Stimulated activated CD4-positive, alpha-beta T cell treated with anti-CD3 and anti-CD28 coated beads, Interleukin-1b, Interleukin-23, amount 100 ng/mL, for 48 hours (primary cell): Measurements from ENCODE around the gene PPM1H.

Experiments used
- DNase-seq: peaks from one replicate; pipeline ENCODE4 v3.0.0-alpha.2; 2020

The PPM1H gene

DNA sequence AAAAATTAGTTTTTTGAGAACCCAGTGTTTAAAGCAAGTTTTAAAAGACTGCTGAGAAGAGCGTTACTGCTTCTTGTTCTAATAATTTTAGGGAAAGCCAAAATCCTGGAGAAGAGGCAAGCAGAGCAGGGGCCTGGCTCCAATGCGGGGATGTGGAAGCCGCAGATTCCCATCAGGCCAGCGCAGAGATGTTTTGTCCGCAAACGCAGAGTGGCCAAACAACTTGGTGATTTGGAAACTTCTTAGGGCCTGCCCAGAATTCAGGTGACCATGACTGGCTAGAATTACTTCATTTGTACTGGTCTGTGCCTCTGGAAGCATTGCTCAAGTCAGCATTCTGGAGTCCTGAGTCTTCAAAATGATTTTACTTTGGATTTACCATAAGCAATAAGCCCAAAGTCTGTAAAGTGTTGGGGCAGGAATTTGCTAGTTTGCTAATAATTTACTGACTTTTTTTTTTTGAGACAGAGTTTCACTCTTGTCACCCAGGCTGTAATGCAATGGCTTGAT lies 208.4 kb downstream of the PPM1H start:
- DNase-seq: no peak

DNA sequence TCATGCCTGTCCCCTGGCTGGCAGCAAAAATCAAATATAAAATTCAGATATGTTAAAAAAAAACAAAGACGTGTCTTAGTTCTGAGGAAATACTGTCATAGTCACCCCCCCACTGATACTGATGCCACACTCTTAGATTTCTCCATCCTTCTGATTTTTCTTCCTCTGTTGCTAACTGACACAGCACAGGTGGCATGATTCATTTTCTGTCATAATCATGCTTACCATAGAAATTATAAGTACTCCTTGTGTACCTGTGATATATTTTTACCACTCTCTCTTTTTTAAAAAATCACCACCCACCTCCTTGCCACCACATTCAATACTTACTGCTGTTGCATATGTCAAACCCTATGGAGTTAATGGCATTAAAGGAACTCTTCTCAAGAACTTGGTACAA lies 209.2 kb downstream of the PPM1H start:
- DNase-seq: no peak

DNA sequence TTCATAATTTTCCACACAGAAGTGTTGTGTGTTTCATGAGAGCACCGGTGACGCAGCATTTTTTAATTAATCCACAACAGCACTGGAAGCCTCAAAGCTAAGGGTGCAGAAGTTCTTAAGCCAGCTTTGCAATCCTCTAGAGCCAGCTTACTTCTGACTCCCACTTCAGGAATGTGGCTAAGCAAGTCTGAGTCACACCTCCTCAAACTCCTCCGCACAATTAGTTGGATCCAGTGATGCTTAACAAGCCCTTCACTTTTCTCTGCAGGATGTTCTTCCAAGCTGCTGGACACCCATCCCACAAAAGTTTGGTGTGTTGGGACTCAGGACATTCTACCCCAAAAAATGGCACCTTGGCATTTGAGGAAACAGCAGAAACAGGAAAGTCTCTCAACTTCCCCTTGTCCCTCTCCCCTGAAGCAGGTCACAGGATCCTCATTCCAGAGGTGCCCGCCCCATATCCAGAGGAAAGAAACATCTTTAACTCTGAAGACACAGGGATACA lies 210.0 kb downstream of the PPM1H start:
- DNase-seq: no peak

DNA sequence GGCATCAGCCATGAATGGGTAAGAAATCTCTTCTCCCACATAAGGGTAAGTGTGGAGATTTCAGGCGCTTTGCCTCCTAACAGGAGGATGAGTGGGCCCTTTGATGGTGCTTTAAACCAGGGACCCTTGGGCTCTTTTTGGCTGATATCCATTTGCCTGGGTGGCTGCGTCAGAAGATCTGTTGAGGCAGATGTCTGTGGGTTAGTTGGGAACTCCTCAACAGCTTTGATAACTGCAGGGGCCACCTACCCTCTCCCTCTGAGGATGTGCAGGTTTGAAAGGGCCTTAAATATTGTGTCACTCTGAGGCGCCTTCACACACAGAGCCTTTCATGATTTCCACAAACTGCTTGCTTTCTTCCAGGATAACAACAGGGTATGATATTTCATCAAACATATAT lies 210.7 kb downstream of the PPM1H start:
- DNase-seq: no peak

DNA sequence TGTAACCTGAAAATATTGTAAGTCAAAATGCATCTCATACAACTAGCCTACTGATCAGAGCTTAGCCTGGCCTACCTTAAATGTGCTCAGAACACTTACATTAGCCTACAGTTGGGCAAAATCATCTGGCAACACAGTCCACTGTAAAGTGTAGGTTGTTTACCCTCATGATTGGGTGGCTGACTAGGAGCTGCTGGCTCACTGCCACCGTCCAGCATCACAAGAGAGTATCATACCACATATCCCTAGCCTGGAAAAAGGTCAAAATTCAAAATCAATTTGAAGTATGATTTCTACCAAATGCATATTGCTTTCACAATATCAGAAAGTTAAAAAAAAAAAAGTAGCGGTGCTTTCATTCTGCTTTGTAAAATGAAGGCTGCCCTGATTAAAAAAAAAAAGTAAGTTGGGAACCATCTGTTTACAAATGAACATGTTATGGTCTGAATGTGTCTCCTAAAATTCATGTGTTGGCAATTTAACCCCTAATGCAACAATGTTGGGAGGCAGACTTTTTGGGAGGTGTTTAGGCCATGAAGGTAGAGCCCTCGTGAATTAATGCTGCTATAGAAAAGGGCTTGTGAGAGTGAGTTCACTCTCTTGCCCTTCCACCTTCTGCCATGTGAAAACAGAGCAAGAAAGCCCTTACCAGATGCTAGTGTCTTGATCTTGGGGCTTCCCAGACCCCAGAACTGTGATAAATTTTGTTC lies 211.8 kb downstream of the PPM1H start:
- no peak for DNase-seq

DNA sequence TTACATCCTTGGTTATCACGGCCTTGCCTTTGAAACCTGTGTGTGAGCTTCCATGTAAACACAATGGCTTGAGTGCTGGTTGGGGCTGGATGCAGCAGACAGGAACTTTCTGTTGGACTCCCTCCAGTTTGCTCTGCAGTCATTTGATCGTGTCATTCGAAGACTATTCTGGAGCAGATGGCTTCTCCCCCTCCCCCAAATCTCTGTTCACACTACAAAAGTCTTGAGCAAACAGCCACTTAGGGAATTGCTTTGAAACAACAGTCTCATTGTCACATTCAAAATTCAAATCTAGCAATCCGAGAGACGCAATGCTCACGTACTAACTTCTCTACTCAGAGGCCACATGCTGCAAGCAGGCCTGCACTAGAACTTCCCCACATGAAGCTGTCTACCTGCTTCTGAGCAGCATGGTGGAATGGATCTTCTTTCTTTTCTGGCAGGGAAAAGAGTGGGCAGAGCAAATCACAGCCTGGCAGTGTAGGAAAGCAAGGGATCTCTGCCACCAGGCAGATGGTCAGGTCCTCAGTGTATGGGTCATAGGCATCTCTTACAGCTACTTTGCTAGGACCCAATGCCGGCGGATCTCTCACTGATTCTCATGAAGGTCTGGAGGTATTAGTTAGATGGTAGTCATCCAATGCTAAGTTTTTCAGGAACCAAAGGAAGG lies 214.2 kb downstream of the PPM1H start:
- DNase-seq: no peak

DNA sequence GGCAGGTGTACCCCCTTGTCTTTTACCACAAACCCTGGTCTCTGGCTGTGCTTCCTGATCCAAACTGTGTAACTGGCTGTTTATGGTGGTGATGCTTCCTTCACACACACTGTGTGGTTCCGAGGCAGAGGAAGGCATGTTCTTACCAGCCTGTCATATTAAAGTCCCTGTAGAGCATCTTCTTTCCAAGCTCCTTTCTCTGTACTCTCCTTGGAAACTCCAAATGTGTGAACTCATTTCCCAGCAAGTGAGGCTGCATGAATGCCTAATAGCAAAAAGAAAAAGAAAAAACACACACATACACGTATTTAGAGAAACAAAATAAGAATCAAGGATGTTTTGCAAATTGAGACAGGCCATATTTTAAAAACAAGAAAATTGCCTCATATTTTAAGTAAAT lies 214.9 kb downstream of the PPM1H start:
- DNase-seq: no peak

DNA sequence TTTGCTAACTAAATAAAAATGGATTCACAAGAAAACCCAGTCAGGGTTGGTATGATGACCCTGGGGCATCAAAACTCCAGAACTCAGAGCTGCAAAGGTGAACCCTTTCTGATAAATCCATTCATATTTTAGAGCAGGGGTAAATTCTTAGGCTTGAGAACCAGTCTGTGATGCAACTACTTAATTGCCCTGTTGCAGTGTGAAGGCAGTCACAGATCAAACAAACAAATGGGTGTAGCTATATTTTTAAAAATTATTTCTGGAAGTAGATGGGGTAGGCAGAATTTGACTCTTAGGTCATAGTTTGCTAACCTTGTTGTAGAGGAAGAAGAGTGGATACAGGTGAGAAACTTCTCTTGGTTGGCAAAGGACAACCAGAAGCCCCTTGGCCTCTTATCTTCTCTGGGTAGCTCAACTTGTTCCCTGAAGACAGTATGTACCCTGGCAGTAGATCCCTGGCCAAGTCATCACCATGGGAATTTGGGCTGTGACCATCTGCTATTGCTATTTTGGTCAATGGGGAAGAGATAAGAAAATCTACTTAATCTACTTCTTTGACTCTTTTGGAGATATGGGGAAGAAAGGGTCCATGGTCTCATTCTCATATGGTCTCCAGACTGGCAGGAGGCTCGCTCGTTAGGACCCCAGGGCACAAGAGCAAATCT lies 216.1 kb downstream of the PPM1H start:
- no peak for DNase-seq

DNA sequence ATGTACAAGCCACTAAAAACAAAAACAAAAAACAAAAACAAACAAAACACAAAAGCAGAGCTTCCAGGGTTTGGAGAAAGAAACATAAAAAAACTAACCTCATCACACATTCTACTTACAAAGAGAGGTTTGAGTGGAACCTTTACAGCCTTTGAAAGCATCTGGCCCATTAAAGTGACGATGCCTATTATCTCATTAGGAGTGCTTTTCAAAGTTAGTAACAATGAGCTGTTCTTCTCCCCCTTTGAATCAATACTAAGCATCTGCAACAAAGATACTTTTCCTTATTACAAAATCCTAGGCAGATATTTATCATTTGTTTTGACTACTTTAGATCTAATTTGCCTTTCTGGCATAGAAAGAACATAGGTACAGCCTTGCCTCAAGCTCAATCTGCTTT lies 217.3 kb downstream of the PPM1H start:
- DNase-seq: no peak

DNA sequence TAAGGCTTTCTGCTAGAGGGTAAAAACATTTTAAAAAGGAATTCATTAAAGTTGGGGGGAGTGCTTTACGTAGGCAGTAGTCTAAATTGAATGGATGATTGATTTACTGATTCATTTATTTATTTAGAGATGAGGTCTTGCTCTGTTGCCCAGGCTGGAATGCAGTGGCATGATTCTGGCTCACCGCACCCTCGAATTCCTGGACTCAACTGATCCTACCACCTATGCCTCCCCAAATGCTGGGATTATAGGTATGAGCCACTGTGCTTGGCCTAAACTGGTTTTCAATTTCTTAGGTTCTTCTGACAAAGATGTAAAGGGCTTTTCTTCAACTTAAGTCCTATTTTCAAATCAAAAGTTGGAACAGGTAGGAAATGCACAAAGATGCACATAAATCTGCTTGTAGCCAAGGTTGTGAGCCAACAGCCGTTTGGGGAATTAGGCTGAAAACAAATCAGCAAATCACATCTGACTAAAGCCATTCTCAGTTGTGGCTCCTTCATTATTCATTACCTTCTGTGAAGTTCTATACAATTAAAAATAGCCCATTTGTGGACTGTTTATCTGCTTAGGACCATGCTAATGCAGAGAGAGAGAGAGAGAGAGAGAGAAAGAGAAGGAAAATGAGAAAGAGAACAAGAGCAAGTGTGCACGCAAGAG lies 218.0 kb downstream of the PPM1H start:
- no peak for DNase-seq

DNA sequence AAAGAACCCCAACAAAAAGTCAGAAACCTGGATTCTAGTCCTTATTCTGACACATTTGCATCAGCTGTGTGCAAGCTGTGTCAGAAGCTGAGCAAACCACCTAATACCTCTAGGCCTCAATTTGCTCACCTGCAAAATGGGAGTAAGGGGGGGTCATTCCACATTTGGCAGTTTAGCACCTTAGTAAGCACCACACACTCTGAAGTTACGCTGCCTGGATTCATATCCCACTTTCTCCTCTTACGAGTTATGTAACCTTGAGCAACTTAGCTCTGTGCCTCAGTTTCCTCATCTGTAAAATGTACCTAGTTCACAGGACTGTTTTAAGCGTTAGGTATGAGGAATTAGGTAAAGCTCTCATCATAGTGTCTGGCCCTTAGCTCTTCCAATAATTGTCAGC lies 218.9 kb downstream of the PPM1H start:
- no peak for DNase-seq

DNA sequence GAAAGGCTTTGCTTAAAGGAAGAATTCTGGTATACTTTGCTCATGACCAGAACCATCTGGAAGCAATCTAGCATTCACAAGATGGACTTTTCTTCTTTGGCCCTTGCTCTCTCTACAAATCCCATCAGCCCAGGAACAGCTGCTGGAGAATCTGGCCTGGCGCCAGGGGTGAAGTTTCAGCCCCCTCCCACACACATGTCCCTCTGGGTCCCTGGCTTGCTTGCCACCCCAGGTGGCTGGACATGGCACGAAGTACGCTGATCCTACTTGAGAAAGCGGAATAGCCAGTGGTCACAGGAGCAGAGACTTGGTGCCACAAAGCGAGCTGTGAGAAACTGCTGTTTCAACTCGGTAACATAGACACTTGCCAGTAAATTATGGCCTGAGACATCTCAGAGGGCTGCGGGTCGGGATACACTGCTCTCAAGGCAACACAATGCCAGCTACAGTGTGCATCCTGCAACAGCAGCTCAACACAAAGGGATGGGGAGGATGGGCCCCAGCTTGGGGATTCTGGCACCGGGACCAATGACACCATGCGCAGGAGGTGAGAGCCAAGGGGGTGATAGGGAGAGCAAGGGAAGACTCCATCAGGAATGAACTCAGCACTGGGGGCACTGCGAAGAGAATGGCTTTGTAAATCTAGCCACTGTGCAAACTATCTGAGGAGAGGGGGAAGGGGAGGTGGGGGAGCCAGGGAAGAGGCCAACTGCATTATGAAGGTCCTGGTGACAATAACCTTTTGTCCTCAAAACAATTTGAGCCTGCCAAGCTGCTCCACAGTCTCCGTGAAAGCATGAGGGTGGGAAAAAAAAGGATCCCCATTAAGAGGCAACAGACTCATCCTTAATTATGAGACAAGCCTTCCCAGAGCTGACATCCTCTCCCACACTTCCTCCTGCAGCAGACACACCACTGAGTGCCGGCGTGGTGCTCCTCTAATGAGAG lies 219.9 kb downstream of the PPM1H start:
- no peak for DNase-seq

DNA sequence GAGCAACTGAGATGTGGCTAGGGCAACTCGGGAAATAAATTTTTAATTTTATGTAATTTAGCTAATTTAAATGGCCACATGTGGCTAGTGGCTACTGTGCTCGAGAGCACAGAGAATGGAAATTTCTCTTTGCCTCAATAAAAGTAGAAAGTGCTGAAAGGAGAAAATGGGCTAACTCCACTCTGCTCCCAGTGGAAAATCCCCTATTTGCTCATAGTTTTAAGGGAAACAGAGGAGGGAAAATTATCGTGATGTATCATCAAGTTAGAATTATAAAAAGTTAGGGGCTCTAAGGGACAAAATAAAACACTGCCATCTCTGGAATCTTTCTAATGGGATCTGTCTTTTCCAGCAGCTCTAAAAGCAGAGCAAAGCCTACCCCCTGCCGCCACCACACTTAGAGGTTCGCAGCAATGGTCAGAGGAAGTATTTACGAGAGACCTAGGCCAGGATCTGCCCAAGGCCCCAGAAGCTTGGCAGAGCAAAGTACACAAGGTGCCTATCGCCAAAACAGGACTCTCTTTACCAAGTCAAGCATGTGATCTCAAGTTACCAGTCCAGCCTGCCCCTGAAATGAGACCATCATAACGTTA lies 220.7 kb downstream of the PPM1H start:
- DNase-seq: no peak

DNA sequence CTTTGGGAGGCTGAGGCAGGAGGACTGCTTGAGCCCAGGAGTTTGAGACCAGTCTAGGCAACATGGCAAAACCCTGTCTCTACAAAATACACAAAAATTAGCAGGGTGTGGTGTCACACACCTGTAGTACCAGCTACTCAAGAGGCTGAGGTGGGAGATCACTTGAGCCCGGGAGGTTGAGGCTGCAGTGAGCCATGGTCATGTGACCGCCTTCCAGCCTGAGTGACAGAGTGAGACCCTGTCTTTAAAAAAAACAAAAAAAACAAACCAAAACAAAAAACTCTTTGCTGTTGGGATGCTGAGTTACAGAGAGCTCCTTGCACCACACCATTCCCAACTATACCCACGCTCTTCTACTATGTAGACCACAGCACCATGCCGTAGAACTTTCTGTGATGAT lies 221.2 kb downstream of the PPM1H start:
- DNase-seq: no peak

DNA sequence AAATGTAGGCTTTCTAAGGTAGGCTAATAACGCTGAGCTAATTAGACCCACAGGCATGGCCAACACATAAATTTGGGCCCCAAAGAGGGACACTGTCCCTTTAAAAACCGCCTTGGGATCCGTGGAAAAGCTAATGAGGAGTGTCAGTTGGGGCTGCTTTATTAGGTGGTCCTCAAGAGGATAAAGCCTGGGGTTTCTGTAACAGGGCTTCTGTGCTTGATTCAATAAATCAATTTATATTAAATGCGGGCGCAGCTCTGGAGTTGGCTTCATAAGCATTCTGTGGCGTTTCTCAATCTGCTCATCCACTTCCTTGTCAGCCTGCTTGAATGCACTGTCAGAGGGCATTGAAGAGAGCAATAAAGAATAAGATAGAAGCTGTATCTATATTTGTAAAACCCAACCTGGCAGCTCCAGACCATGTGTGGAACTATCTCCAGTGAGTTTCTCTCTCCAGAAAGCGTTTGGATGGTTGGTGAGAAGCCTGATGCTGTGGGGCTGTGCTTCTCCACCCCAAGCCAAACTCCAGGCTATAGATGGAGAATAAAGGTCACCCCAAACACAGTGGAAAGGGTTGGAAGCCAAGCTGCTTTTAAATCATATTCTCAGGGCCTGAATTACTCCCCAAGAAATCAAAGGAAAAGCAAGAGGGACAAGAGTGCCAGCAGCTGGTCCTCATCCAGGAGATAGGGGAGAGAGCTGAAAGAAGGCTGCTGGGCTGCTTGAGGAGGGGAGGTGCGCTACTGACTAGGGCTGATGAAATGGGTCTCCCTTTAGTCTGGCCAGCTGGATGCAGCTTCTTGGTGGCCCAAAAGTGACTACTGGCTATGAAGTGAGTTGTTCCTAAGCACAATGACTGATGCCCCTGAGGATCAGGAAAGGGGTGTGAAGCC lies 222.0 kb downstream of the PPM1H start:
- DNase-seq: no peak

DNA sequence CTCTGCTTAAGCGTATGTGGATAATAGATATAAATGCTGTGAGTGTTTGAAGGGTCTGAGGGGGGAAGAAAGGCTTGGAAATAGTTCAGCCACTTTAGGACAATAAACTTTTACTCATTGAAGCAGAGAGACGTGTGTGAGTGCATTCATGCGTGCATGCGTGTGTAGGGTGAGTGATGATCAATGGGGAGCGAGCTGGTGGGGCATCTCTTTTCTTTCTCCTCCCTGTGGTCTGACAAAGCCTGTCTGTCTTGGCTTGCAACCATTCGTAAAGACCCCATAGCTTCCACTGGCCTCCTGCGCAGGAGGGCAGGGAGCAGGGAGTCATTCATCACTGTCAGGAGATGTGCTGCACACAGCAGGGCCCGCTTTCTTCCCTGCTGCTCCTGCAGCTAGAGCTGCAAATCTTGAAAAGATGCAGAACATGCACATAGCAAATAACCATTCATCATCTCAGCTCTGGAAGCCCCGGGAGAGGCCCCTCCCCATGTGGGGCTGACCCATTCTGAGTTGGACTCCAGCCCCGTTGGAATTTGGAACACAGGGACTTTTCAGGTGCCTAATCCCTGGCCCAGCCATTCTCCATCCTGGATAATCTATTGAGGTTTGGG lies 223.2 kb downstream of the PPM1H start:
- DNase-seq: no peak

DNA sequence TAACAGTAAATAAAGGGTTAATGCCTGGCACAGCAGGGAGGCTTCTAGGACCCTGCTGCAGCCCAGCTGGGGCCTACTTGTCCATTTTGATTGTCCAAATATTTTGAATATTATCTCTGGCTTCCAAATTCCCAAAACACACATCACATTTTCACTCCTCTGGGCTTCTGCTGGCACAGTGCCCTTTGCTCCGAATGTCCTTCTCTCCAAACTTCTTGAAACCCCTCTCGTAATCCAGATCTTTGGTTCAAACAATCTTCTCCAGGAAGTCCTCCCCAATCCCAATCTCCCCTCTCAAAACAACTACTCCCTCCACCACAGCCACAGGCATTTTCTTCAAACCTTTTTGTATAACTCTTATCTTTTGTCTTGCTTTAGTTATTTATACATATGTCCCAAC lies 225.6 kb downstream of the PPM1H start:
- no peak for DNase-seq

DNA sequence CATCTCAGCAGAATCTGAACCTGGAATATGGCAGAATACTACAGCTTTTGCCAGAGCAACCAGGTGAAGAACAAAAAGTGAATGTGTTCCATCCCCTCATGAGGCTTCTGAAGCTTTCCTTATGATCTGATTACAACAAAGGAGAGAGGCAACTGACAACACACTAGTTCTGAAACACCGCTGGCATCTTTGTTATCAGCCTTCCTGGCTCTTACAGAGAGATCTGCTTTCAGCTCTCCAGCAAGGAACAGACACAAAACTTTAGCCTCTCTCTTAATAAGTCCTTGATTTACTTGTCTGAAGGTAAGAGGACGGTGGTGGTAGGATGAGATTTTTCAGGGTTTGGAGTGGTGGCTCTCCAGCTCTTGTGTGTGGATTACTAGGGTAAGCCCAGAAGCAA lies 227.0 kb downstream of the PPM1H start:
- DNase-seq: no peak

DNA sequence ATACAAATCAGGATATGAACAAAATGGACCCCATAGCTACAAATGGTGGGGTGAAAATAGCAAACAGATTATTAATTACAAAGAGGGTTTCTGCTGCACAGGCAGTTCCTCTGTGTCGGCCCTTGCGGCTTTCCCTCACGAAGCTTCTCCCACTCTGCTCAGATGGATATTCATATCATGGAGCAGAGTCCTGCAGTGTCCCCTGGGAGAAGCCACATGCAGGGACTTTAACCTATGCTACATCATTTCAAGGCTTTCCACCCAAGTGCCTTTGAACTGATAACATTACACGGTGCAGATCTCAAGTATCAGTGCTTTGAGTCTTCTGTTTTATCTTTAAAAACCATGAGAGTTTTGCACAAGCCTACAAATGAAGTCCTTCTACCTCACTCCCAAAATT lies 229.1 kb downstream of the PPM1H start:
- DNase-seq: no peak

DNA sequence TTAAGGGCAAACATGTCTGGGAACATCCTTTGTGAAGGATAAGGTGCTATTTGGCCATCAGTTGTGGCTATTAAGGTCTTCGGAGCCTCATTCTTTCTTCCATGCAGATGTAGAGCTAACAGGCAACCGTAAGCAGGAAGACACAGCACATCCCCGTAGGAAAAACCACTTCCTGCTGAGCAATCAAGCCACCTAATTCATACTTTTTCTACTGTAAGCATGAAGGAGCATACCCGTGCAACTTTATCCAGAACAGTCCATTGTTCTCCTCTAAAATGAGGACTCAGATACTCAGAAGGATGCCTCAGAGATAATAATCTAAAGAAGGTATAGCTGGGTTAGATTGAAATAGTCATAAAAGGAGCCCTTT lies 232.0 kb downstream of the PPM1H start:
- no peak for DNase-seq
